Measurements from ENCODE around the gene FLVCR2.

DNA sequence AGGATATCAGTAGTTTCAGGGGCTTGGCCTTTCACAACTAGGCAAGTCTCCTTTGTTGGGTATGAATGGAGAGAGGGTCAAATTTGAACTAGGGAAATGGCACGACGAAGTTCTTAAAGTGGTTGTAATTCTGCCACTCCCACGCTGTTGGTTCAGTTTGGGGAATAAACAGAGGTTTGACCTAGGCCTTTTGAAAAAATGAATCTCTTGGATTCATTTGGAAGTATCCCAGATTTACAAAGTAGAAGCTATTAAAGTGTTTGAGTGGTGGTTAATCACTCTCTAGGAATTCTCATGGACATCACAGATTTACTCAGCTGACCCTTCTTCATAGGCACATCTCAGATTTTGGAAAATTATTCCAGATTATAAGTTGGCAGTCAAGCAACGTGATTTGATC is 41.3 kb upstream of the FLVCR2 start:
- TF ChIP-seq EZH2 (IDR thresholded peaks at IDR 0.05; ENCODE audit: insufficient read depth, poor library complexity, severe bottlenecking) (no peak), EZH2phosphoT487 (IDR thresholded peaks at IDR 0.05; ENCODE audit: insufficient read depth, low read depth) (no peak)

Data from GM23248 (cell line).